Measurements from ENCODE around the gene SLC46A2.
A peak's percentile ranks its signal among the peaks of the same experiment; 100 is the strongest.

Gene SLC46A2, protein sequence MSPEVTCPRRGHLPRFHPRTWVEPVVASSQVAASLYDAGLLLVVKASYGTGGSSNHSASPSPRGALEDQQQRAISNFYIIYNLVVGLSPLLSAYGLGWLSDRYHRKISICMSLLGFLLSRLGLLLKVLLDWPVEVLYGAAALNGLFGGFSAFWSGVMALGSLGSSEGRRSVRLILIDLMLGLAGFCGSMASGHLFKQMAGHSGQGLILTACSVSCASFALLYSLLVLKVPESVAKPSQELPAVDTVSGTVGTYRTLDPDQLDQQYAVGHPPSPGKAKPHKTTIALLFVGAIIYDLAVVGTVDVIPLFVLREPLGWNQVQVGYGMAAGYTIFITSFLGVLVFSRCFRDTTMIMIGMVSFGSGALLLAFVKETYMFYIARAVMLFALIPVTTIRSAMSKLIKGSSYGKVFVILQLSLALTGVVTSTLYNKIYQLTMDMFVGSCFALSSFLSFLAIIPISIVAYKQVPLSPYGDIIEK

DNA sequence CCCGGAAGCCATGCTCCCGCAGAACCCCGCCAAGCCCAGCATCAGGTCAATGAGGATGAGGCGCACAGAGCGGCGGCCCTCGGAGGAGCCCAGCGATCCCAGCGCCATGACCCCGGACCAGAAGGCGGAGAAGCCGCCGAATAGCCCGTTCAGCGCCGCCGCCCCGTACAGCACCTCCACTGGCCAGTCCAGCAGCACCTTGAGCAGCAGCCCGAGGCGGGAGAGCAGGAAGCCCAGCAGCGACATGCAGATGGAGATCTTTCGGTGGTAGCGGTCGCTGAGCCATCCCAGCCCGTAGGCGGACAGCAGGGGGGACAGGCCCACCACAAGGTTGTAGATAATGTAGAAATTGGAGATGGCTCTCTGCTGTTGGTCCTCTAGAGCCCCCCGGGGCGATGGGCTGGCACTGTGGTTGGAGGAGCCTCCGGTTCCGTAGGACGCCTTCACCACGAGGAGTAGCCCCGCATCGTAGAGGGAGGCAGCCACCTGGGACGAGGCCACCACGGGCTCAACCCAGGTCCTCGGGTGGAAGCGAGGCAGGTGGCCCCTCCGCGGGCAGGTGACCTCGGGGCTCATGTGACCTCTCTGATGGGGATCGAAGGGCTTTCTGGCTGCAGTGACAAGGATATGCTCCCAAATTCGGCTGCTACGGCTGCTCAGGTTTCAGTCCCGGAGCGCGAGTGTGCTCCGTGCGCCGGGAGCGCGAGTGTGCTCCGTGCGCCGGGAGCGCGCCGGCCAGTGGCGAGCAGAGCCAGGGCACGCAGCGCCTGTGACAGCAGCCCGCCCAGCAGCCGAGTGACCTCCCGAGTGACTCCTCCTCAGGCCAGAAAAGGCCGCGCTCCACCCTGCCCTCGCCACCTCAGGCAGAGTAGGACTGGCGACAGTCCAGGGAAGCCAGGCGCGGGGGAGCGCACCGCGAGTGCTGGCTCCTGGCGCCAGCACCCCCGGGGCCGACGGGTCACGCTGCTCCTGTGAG, at the start of gene SLC46A2:
SLC46A2 (minus strand) TSS at position 771 of the 976 bp plus-strand sequence; CDS start at position 576, 195 bp downstream.
- DNase-seq, result peak; percentile 46

DNA sequence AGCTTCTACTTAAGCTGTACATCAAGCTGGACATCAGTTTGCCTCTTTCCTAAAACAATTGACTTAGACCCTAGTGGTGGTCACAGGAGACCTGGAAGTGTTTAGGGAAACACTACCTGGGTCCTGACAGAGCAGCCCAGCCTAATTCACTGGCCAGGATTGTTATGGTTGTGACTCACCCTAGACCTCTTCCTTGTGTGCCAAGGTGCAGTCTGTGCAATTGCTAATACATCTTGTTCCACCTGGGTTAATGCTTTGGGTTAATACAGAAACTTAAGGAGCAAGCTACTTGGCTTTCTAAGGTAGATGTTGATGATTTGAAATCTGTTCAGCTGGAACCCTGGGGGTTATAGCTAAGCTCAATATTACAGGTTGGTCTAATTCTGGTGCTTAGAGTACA, 48.7 kb upstream of the SLC46A2 start:
- no peak for DNase-seq

DNA sequence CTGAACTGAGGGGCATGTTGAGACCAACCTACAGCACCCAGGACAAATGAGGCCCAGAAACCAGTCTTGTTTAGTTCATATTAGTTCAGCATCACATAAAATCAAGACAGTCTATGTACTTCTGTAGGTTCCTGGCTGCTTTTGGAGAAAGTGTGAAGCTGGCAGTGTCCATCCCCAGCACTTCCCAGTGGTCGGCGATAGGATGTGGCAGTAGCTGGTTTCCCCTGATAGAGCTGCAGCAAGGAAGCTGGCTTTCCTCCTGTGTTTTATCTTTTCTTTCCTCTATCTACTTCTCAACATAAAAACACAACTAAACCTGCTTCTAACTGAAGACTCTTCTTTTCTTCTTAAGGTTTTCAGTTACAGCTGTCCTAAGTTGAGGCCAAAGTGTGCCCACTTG, 43.0 kb upstream of the SLC46A2 start:
- no peak for DNase-seq

DNA sequence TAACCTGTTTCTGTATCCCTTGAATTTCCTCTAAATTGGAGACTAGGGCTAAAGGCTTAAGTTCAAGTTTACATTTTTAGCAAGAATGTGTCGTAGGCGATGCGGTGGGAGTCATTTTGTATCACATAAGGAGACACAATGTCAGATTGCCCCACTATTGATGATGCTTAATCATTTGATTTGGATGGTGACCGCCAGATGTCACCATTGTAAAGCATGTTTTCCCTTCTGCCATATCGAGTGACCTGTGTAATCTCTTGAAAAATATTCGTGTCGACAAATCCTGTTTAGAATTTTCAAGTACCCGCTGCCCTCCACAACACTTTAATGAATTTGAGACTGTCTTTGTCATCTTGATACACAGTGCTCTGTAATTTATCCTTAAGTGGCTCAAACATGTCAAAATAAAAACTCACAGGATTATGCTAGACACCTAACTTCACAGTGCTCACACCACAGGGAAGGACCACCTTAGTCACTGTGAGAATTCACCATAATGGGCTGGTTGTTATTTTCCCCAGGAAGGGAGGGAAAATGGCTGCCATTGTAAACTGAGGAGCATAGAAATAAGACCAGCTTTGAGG, 34.5 kb upstream of the SLC46A2 start:
- no peak for DNase-seq

DNA sequence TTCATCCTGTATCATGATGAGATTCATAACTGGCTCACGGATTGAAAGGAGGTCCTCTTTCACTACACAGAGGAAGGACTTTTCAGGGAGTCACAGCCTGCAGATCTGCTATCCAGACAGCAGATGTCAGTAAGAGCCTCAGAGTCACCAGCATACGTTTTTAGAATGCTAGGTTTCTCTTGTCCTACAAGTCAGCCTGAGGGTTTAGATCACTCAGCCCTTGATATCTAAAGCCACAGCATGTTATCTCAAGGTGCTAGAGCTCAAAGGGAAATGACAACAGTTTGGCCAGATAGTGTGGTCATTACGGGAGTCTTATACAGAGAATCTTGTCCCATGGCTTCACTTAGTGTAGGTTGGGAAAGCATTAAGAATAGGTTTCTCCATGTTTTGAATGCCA, 30.9 kb upstream of the SLC46A2 start:
- no peak for DNase-seq

DNA sequence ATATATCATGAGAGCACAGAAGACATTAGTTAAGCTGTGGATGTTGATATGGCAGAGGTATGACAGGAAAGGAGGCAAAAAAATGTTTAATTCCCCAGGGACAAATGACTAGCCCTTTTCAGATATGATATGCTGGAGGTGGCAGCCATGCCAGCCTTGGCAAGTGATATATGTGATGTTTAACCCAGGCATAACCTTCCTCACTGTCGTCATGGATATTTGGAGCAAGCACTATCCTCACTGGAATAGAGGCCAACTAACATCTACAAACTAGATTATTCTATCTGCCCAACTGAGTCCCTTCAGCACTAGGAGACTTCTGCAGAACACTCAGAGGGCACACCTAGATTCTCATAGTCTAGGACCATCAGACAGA, 27.3 kb upstream of the SLC46A2 start:
- DNase-seq, result no peak

DNA sequence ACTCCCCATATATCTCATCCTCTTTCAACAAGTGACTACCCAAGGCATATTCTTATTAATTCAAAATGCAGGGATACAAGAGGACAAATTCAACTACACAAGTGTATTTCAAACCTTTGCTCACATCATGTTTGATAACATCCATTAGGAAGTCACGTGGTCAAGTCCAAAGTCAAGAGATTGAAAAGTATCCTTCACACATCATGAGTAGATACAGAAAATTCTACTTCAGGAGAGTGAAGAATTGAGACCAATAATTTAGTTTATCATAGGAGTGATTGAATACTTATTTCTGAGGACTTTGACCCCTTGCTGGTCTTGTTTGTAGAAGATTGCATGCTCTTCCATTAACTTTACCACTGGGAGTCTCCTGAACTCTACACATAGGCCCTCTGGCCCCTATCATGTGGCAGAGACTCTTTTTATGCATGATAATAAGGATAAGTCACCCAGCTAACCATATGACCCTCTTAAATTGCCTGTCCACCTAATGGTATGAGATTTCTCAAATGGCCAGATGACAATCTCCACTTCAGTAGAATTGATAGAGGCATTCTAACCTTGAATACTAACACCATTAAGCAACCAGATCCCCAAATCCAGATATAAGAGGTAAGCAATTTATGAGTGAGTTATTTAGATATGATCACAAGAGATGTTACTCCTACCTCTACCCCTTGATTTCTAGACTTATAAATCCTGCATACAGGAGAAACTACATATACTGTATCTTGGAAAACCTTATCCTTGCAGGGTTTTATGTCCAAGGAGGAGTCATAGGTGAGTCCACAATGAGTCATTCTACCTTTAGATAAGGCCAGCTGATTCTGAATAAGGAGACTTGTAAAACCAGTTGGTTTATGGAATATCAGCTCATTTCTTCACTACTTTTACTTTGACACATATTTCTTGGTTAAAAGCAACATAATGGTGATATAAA, 26.6 kb upstream of the SLC46A2 start:
- no peak for DNase-seq

DNA sequence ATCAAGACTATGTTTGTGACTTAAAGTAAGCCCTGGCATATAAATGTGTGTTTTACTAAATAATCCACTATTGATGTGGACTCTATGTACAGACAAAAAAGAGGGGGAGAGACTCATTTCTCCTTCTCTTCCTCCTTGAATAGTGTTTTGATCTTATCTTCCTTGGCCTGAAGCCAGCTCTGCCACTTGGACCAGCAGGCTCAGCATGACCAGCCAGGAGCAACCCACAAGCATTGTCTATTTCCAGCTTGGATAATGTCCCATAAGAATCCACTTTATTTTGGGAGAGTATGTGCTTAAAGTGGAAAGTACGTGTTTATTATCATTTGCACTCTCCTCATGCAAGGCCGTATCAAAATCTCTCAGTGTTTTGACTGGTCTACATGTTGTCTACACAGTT, 23.8 kb upstream of the SLC46A2 start:
- DNase-seq, result no peak

DNA sequence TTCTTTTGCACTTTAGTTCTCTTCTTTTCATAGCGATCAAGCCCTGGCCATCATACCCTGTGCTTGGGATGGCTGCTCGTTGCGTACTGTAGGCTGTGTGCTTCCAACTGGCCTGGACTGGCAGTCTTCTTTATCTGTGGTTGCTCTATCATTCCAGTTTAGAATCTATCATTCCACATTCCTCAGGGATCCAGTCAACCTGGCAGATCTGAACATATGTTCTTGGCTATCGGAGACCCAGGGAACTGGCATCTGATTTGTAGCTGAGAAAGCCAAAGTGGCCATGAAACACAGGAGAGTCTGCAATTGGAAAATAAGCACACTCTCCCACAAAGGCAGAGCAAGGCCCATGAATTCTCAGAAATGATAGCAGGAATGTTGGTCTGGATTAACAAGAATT, 22.6 kb upstream of the SLC46A2 start:
- DNase-seq, result no peak

DNA sequence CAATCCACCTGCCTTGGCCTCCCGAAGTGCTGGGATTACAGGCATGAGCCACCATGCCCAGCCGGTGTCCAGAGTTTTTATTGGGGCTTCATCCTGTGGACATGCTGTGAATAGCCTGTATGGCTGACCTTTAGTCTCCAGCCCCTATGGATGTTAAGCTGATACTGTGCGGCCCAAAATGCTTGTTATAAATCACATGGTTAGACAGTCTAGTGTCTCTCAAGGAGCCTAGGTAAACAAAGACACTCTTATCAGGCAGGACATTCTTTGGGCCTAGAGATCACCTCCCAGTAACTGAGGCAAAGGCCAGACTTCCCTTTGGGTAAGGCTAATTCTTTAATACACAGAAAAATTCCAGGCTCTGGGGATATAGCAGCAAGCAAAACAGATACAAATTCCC, 22.0 kb upstream of the SLC46A2 start:
- no peak for DNase-seq

DNA sequence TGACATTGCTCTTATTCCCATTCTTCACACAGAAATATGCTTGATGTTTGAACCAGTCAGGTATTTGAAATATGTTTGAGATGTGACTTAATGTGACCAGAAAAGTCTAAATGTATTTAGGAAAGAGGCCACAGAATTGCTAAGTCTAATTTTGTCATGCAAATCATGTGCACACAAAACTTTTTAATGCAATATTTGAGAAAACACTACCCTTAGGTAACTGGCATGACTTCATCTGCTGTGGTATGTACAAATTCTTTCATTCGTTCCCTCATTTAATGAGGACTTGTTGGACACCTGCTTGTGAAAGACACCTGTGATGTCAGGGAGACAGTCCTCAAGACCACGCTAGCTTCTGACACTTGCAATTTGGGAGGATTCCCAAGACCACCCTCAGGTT, 21.1 kb upstream of the SLC46A2 start:
- no peak for DNase-seq

DNA sequence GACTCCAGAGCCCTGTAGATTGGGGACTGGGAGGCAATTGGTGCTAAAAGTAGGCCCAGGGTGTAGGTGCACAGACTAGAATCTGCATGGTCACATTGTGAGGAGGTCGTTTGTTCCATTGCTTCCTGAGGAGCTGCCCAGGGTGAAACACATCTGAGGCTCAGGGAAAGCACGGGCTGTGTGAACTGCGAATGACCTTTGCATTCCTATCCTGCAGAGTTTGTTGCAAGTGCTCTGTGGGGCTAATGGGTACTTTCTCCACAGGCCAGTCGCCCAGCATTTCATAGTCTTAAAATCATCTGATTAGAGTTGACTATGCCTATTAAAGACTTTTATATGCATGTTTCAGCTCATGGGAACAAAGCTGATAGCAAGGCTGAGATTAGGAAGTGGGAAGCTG, 14.4 kb upstream of the SLC46A2 start:
- DNase-seq, result no peak

DNA sequence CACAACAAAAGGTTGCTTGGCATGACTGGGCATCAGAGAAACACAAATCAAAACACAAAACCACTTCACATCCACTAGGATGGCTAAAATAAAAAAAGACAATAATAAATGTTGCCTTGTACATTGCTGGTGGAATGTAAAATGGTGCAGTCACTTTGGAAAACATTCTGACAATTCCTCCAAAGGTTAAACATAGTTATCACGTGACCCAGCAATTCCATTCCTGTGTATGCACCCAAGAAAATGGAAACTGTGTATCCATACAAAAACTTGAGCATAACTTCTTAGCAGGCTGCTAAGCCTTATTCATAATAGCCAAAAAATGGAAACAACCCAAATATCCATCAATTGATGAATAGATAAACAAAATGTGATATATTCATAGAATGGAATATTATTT, 10.2 kb upstream of the SLC46A2 start:
- DNase-seq, result no peak

DNA sequence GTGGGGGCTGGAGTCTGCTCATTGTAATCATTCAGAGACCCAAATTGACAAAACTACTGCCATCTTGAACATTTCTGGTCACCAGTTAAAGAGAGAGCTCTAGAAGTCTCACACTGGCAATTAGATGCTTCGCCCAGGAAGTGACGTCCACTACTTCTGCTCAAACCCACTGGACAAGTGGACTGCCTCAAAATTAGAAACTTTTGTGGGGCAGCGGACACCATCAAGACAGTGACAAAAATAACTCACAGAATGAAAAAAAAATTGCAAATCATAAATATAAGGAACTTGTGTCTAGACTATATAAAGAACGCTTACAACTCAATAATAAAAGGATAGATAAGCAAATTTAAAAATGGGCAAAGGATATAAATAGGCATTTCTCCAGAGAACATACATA, 9.8 kb upstream of the SLC46A2 start:
- no peak for DNase-seq

DNA sequence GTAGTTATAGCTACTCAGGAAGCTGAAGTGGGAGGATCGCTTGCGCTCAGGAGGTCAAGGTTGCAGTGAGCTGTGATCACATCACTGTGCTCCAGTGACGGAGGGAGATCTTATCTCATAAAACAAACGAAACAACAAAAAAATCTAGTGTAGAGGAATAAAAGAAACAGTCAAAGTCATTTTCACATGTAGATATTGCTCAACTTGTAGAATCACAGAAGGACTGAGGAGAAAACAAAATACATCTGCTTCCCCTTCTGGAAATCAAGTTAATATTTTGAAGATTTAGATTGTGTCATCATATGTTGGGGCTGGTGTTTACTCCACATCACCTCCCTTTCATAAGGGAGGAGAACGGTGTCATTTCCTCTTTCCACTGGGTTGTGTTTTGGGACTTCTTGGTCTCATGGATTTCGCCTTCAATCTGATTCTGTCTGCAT, 8.2 kb upstream of the SLC46A2 start:
- DNase-seq, result no peak

DNA sequence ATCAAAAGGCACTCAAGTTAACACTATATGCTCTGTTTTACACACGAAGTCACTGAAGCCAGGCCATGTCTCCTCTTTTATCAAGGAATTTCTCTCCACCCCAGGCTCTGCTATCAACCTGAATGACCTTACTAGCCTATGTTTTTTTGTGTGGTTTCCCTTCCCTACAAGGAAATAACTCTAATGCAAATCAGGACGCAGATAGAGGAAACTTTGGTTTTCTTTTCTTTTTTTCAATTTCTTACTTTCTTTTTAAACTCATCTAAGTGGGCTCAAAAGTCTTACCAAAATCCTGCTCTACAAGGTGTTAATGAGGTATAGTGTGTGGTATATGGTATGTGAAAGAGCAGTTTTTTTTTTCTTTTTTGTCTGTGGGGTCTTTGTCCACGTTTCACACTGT, 5.5 kb upstream of the SLC46A2 start:
- DNase-seq, result no peak

DNA sequence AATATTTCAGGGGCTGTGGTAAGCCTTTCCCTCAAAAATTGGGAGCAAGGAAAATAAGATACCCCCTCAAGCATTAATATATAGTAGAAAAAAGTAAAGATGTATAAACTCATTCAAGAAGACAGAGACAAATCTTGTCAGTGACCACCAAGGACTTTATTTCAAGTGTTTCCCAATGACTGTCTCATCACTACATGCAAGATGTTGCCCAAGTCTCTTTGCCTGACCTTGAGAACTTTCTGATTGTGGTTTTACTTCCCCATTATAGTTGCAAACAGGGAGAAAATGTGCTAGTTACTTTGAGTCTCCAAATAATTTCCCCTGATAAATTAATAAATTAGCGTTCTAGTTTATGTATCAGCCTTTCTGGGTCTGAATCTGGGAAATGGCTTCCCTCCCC, 4.0 kb upstream of the SLC46A2 start:
- no peak for DNase-seq

DNA sequence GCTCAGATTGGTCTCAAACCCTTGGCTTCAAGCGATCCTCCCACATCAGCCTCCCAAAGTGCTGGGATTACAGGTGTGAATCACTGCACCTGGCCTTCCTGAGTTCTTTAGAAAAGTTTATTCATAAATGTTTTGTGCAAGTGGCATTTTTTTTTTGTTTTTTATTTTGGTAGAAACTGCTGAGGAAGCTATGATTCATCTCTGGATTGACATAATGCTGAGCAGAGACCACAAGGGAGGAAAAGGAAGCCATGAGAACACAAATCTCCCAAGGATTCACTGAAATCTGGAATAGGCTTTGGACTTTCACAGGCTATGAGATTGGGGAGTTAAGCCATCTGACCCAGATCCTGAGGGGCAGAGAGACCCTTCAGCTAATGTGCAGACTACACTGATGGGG, 3.4 kb upstream of the SLC46A2 start:
- no peak for DNase-seq

DNA sequence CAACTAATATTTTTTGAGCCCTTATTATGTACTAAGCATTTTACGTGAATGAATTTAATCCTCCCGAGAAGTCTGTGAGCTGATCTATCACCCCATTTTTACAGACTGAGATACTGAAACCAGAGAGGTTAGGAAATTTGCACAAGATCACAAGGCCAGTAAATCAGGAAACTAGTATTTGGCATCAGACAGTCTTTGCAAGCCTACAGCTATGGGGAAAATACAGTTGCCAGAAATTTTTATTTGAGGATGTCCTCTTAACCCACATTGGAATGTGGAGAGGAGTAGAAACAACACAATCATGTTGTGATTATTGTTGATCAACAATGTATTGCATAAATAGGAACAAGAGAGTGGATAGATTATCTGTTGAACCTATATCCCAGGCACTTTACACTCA, 2.3 kb upstream of the SLC46A2 start:
- DNase-seq, result no peak

DNA sequence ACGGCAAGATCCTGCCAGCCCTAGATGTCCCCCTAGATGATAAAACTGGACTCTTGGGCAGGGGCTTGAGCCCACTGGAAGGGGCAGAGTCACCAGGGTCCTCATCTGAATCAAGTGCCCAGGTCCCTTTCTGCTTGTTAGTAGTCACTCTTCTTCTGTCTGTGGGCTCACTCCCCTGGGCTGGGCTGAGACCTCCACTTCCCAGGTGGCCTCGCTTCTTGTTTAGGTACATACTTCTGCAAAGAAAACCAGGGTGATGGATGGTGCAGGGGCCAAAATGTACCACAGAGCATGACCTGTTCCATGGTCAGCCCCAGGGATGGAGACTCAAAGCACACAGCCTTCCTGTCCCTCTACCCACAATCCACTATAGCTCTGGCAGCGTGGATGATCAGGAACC, 845 bp upstream of the SLC46A2 start:
- DNase-seq, result no peak

DNA sequence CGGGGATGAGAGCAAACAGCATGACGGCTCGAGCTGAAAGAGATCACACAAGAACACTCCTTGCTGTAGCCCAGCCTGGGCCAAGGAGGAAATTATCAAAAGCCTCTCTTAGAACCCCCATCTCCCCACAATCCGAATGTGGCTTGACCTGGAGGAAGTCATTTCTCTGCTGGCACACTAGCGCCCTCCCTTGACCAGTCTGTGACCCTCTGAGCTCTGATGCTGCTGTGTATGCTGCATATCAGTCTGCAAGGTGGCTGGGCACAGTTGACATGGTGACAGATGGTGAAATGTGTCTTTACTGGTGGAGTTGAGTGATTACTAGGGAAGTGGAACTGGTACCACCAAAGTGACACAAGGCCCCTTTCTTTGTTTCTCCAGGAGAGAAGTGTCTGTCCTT, 3.3 kb downstream of the SLC46A2 start:
- DNase-seq, result no peak

DNA sequence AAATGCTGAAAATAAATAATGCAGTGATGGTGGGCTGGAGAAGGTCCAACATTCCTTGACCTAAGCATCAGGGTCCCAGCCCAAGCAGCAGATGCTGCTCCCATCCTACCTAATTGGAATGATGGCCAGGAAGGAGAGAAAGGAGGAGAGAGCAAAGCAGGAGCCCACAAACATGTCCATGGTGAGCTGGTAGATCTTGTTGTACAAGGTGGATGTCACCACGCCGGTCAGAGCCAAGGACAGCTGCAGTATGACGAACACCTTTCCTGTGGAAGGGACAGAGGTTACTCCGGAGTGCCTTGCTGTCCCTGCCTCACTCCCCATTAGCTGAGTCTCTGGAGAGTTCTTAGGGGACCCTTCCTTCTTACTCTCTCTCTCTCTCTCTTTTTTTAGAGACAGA, 4.3 kb downstream of the SLC46A2 start:
- no peak for DNase-seq

Data from right forelimb (tissue), 1 donor.